Panc1 (cell line): ENCODE measurements around the gene NGEF. TPM values are rescaled to one million over a fixed set of nuclear protein-coding genes. Genes with fewer than 3 reads are reported as not detected.

Source experiments
- ATAC-seq: fragments of 200-7000 bp; cut with Tn5 transposase; 2 replicates; pipeline ENCODE4 v1.9.1; 2020; ENCODE audit warnings: mild to moderate bottlenecking, moderate library complexity
- BruUV-seq: library from RNA; stranded (reverse); fragments of 400-500 nt; replicated peaks from 2 replicates; lab custom pipeline; 2021; lab: Mats Ljungman, UMichigan
- CTCF ChIA-PET: fragments of 300-600 bp; sonication (Branson Sonifier 250); formaldehyde crosslinking; loops from one replicate; lab custom pipeline; 2022; ENCODE audit warnings: antibody characterized with exemption; lab: Charles Lee
- POLR2A ChIA-PET: fragments of 300-600 bp; sonication (Branson Sonifier 250); formaldehyde crosslinking; loops from one replicate; lab custom pipeline; 2022; ENCODE audit warnings: antibody characterized with exemption; lab: Charles Lee
- DNase-seq: peaks from one replicate; pipeline ENCODE4 v3.0.0-alpha.2; 2010; ENCODE audit warnings: low read depth, low spot score
- H3K27ac ChIP-seq: 2 replicates; pipeline ENCODE4 v1.5.1; 2011; ENCODE audit warnings: mild to moderate bottlenecking, low read length, inconsistent platforms
- H3K27me3 ChIP-seq: fragments of 200-500 bp; sonication (Bioruptor generic); 2 replicates; pipeline ENCODE4 v1.6.0; 2014; ENCODE audit warnings: low read length, inconsistent platforms; ENCODE audit not compliant: control insufficient read depth, insufficient read depth
- H3K36me3 ChIP-seq: fragments of 200-500 bp; sonication (Bioruptor generic); 2 replicates; pipeline ENCODE4 v1.5.1; 2014; ENCODE audit warnings: inconsistent platforms, mild to moderate bottlenecking, low read length, moderate library complexity; ENCODE audit not compliant: control insufficient read depth, insufficient read depth
- H3K4me1 ChIP-seq: 2 replicates; pipeline ENCODE4 v1.5.1; 2011; ENCODE audit warnings: inconsistent platforms, mild to moderate bottlenecking, low read length, moderate library complexity; ENCODE audit not compliant: control insufficient read depth, insufficient read depth
- H3K4me3 ChIP-seq, 2 experiments: 2 replicates each; pipeline ENCODE4 v1.5.1; 2011 to 2012; ENCODE audit warnings: low read depth in 2 of 2, low read length in 2 of 2, mild to moderate bottlenecking in 2 of 2, inconsistent platforms in 1 of 2, moderate library complexity in 1 of 2
- H3K9me3 ChIP-seq: fragments of 200-500 bp; sonication (Bioruptor generic); 2 replicates; pipeline ENCODE4 v1.5.1; 2014; ENCODE audit warnings: low read depth, mild to moderate bottlenecking, inconsistent platforms, low read length, moderate library complexity; ENCODE audit not compliant: control insufficient read depth, insufficient read depth
- POLR2AphosphoS5 ChIP-seq: IDR thresholded peaks from 2 replicates; pipeline ENCODE4 v1.6.1; 2012; ENCODE audit warnings: mild to moderate bottlenecking, low read depth, low read length, moderate library complexity
- SIN3A ChIP-seq: IDR thresholded peaks from 2 replicates; pipeline ENCODE4 v1.6.1; 2012; ENCODE audit warnings: low read depth, mild to moderate bottlenecking, low read length, moderate library complexity, borderline replicate concordance; ENCODE audit not compliant: insufficient read depth
- TCF7L2 ChIP-seq: IDR thresholded peaks from 2 replicates; pipeline ENCODE4 v1.6.1; 2011; ENCODE audit warnings: mild to moderate bottlenecking, low read depth, low read length, inconsistent platforms
- in situ Hi-C: cut with HindIII; loops from 2 replicates; pipeline ENCODE4 v1.10.0; 2016; ENCODE audit warnings: low sequenced_read_pairs, low pct_unique_long_range_greater_than_20kb
- intact Hi-C: fragments of 100-400 bp; cut with micrococcal nuclease; formaldehyde crosslinking; loops from one replicate; pipeline ENCODE4 v1.10.0; 2022; ENCODE audit not compliant: unreplicated experiment
- total RNA-seq: library from RNA; stranded (reverse); gene quantifications from one replicate; pipeline ENCODE4 v1.2.1, GENCODE V29; 2021; ENCODE audit not compliant: unreplicated experiment
- TF ChIP-seq, protein P1 (sequence below), 2 experiments: IDR thresholded peaks; 2 replicates each; pipeline ENCODE4 v1.6.1; 2011 to 2012; ENCODE audit warnings: low read depth in 2 of 2, control low read depth in 1 of 2, low read length in 1 of 2, mild to moderate bottlenecking in 1 of 2, moderate library complexity in 1 of 2; ENCODE audit not compliant: insufficient read depth in 1 of 2
- TF ChIP-seq, protein P2 (sequence below): fragments of 450-650 bp; IDR thresholded peaks from 2 replicates; pipeline ENCODE4 v1.5.1; 2017; ENCODE audit warnings: mild to moderate bottlenecking

The NGEF gene
- total RNA-seq, 1 experiment from 2014 or later: 17.8 TPM

DNA sequence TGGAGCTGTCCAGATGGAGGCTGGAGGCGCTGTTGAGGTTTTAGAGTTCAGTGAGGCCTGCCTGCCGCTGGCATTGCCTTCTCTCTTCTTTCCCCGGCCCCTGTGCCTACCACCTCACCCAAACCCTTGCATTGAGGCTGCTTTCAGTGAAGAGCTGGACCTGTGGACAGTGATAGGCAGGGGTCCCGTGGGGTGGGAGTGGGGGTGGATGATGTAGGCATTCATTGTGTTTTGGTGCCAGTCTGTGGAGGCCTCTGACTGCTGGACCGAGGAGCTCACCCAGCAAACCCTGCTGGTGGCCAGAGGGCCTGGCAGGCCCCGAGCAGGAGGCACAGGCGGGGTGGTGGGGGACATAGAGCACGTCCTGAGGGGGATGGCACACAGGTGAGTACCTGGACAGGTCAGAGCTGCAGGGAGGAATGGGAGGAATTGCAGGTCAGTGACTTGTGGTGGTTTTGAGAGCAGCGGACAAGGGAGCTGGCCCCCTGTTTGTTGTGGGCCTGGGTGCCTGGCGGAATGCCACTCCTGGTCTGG lies 35.6 kb downstream of the NGEF start:
- no TSS peak for BruUV-seq
- intact Hi-C loops (no loop called here), in situ Hi-C loops (no loop called here)
- DNase-seq: no peak
- peaks cover 42% of the 10 kb centered on the region for H3K4me1 ChIP-seq
- TF ChIP-seq SIN3A: no peak
- H3K9me3 ChIP-seq: no peaks in the 10 kb centered on the region
- ChIA-PET POLR2A (no interaction called here), CTCF (interaction anchor here (0.6 kb wide), 1 partner anchor 326 kb away, joined by 4 read pairs; no protein-coding TSS in a partner anchor)
- H3K27ac ChIP-seq: peak overlapping the region; percentile 70
- no peaks in the 10 kb centered on the region for H3K27me3 ChIP-seq
- H3K36me3 ChIP-seq: no peaks in the 10 kb centered on the region
- no peak for ATAC-seq
- no peak overlapping the region for H3K4me3 ChIP-seq

DNA sequence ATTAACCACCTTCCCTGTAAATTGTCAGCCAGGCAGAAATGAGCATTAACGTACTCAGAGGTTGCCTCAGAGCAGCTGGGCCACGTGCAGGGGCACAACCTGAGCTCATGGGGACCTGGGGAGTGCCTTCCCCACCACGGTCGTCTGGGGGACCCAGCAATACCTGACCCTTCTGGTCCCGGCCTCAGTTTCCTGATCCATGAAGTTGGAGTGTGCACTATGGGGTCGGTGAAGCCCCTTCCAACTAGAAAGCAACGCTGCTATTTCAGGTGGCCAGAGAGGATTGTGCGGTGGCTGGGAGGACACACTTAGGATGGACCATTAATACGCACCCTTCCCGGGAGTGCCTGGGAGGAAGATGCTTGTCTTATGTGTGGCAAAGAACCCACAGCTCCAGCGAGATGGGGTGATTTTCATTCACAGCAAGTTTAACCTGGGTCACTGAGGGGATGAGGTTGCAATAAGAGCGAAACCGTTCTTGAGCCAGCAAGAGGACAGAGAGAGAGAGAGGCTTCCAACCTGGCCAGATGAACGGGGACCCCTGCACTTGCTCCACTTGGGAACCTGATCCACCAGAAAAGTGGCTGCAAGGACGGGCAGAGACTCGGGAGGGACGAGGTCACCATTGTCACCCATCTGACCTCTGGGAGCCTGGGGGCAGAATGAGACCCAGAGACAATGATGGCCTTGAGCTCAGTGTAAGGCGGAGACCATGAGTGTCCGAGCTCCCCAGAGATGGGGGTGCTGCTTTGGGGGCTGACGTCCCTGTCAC lies 36.2 kb downstream of the NGEF start:
- ATAC-seq (no peak), DNase-seq (no peak)
- TF ChIP-seq, protein P1, sequence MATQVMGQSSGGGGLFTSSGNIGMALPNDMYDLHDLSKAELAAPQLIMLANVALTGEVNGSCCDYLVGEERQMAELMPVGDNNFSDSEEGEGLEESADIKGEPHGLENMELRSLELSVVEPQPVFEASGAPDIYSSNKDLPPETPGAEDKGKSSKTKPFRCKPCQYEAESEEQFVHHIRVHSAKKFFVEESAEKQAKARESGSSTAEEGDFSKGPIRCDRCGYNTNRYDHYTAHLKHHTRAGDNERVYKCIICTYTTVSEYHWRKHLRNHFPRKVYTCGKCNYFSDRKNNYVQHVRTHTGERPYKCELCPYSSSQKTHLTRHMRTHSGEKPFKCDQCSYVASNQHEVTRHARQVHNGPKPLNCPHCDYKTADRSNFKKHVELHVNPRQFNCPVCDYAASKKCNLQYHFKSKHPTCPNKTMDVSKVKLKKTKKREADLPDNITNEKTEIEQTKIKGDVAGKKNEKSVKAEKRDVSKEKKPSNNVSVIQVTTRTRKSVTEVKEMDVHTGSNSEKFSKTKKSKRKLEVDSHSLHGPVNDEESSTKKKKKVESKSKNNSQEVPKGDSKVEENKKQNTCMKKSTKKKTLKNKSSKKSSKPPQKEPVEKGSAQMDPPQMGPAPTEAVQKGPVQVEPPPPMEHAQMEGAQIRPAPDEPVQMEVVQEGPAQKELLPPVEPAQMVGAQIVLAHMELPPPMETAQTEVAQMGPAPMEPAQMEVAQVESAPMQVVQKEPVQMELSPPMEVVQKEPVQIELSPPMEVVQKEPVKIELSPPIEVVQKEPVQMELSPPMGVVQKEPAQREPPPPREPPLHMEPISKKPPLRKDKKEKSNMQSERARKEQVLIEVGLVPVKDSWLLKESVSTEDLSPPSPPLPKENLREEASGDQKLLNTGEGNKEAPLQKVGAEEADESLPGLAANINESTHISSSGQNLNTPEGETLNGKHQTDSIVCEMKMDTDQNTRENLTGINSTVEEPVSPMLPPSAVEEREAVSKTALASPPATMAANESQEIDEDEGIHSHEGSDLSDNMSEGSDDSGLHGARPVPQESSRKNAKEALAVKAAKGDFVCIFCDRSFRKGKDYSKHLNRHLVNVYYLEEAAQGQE (IDR thresholded peaks at IDR 0.05; ENCODE audit: insufficient read depth in 1 of 2, low read depth in 2 of 2, low read length in 1 of 2): no peak
- TF ChIP-seq SIN3A (no peak), POLR2AphosphoS5 (no peak), TCF7L2 (no peak)
- TF ChIP-seq, protein P2, sequence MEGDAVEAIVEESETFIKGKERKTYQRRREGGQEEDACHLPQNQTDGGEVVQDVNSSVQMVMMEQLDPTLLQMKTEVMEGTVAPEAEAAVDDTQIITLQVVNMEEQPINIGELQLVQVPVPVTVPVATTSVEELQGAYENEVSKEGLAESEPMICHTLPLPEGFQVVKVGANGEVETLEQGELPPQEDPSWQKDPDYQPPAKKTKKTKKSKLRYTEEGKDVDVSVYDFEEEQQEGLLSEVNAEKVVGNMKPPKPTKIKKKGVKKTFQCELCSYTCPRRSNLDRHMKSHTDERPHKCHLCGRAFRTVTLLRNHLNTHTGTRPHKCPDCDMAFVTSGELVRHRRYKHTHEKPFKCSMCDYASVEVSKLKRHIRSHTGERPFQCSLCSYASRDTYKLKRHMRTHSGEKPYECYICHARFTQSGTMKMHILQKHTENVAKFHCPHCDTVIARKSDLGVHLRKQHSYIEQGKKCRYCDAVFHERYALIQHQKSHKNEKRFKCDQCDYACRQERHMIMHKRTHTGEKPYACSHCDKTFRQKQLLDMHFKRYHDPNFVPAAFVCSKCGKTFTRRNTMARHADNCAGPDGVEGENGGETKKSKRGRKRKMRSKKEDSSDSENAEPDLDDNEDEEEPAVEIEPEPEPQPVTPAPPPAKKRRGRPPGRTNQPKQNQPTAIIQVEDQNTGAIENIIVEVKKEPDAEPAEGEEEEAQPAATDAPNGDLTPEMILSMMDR: no peak
- intact Hi-C loops (no loop called here), in situ Hi-C loops (no loop called here)
- Histone ChIP-seq H3K4me1 (peaks cover 39% of the 10 kb centered on the region), H3K36me3 (no peaks in the 10 kb centered on the region), H3K4me3 (no peak overlapping the region), H3K27me3 (no peaks in the 10 kb centered on the region), H3K9me3 (no peaks in the 10 kb centered on the region), H3K27ac (peak overlapping the region; percentile 44; the same call in 1 of the 2 replicates)
- BruUV-seq: no TSS peak
- ChIA-PET POLR2A (no interaction called here), CTCF (no interaction called here)

DNA sequence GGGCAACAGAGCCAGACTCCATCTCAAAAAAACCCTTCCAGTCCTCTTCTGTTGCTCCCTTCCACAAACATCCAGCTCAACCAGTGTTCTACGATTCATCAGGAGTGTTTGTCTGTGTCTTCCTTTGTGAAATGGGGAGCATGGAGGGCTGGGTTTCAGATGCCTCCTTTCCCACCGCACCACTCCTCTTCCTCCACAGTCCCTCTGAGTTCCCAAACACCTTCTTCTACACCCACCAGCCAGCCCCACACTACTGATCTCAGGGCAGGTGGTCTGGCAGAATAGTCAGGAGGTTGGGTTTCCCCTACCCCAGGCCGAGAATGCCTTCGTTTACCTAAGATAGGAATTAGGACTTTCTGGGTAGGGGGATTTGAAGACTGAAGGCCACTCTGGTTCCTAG lies 36.9 kb downstream of the NGEF start:
- no peaks in the 10 kb centered on the region for H3K27me3 ChIP-seq
- H3K9me3 ChIP-seq: no peaks in the 10 kb centered on the region
- ATAC-seq (no peak), DNase-seq (no peak)
- CTCF ChIA-PET: no interaction called here
- POLR2A ChIA-PET: no interaction called here
- peaks cover 32% of the 10 kb centered on the region for H3K4me1 ChIP-seq
- no peaks in the 10 kb centered on the region for H3K36me3 ChIP-seq
- no TSS peak for BruUV-seq
- in situ Hi-C loops: no loop called here
- no peak overlapping the region for H3K4me3 ChIP-seq
- H3K27ac ChIP-seq: peak overlapping the region; percentile 44; the same call in 1 of the 2 replicates
- no peak for TF ChIP-seq POLR2AphosphoS5
- TF ChIP-seq, protein P2: no peak
- no peak for TF ChIP-seq TCF7L2
- TF ChIP-seq, protein P1 (IDR thresholded peaks at IDR 0.05; ENCODE audit: insufficient read depth in 1 of 2, low read depth in 2 of 2, low read length in 1 of 2): no peak
- no peak for TF ChIP-seq SIN3A
- intact Hi-C loops: no loop called here
